Activated B cell treated with CpG ODN at 0.5 μM for 24 hours (primary cell): ENCODE results near the gene FNBP1. TPM values are rescaled to one million over a fixed set of nuclear protein-coding genes. Genes with fewer than 3 reads are reported as not detected.

Experiments used
- ATAC-seq: fragments of 200-7000 bp; cut with Tn5 transposase; one replicate; pipeline ENCODE4 v1.10.0; 2021; ENCODE audit warnings: low read depth, mild to moderate bottlenecking, moderate library complexity
- CTCF ChIA-PET: fragments of 350-600 bp; sonication (Branson Sonifier 250); formaldehyde crosslinking; loops from one replicate; lab custom pipeline; 2021; ENCODE audit warnings: antibody characterized with exemption; lab: Charles Lee
- POLR2A ChIA-PET: fragments of 350-600 bp; sonication (Branson Sonifier 250); formaldehyde crosslinking; loops from one replicate; lab custom pipeline; 2021; ENCODE audit warnings: antibody characterized with exemption; lab: Charles Lee
- DNase-seq: peaks from one replicate; pipeline ENCODE4 v3.0.0; 2022
- H3K27ac Mint-ChIP-seq: one replicate; pipeline ENCODE4 v1.8.0; 2020; ENCODE audit warnings: mixed read lengths
- H3K27me3 Mint-ChIP-seq: one replicate; pipeline ENCODE4 v1.8.0; 2021; ENCODE audit warnings: mixed read lengths
- H3K36me3 Mint-ChIP-seq: one replicate; pipeline ENCODE4 v1.8.0; 2021; ENCODE audit warnings: low read depth, mixed read lengths
- H3K4me1 Mint-ChIP-seq: one replicate; pipeline ENCODE4 v1.8.0; 2021; ENCODE audit warnings: mixed read lengths
- H3K4me3 Mint-ChIP-seq: one replicate; pipeline ENCODE4 v1.8.0; 2020; ENCODE audit warnings: mild to moderate bottlenecking, mixed read lengths
- H3K9me3 Mint-ChIP-seq: one replicate; pipeline ENCODE4 v1.8.0; 2020; ENCODE audit warnings: mixed read lengths
- CTCF ChIP-seq: fragments of 200-600 bp; IDR thresholded peaks from one replicate; pipeline ENCODE4 v1.8.0; 2022; ENCODE audit warnings: antibody characterized with exemption, mild to moderate bottlenecking
- intact Hi-C: fragments of 100-400 bp; cut with micrococcal nuclease; formaldehyde crosslinking; loops from one replicate; pipeline ENCODE4 v1.15.1; 2024
- total RNA-seq: library from RNA; stranded (reverse); gene quantifications from 2 replicates; pipeline ENCODE4 v1.2.3, GENCODE V29; 2022

The FNBP1 gene
- total RNA-seq, 1 donor from 2014 or later: 501 TPM

- Mint-ChIP-seq H3K27ac (no peak overlapping the region), H3K4me1 (peaks cover 2% of the 10 kb centered on the region), H3K36me3 (peaks cover 68% of the 10 kb centered on the region), H3K9me3 (no peaks in the 10 kb centered on the region), H3K4me3 (no peak overlapping the region), H3K27me3 (no peaks in the 10 kb centered on the region)
- ChIA-PET POLR2A (no interaction called here), CTCF (no interaction called here)
- no peak for TF ChIP-seq CTCF
- ATAC-seq (no peak), DNase-seq (no peak)
- intact Hi-C loops: no loop called here
These were observed 184.6 kb downstream of the FNBP1 start for GRCh38 chr9:129858167-129858962.

- Mint-ChIP-seq H3K9me3 (no peaks in the 10 kb centered on the region), H3K4me1 (no peaks in the 10 kb centered on the region), H3K27ac (no peak overlapping the region), H3K4me3 (no peak overlapping the region), H3K36me3 (peaks cover 74% of the 10 kb centered on the region), H3K27me3 (no peaks in the 10 kb centered on the region)
- ChIA-PET CTCF (no interaction called here), POLR2A (no interaction called here)
- intact Hi-C loops: no loop called here
- no peak for TF ChIP-seq CTCF
- DNase-seq: no peak
- ATAC-seq: no peak
These were observed 185.8 kb downstream of the FNBP1 start for GRCh38 chr9:129857207-129857606.

GRCh38 chr9:129854588-129855110, 188.3 kb downstream of the FNBP1 start:
- ChIA-PET POLR2A (no interaction called here), CTCF (no interaction called here)
- Mint-ChIP-seq H3K4me3 (no peak overlapping the region), H3K4me1 (no peaks in the 10 kb centered on the region), H3K27ac (no peak overlapping the region), H3K27me3 (no peaks in the 10 kb centered on the region), H3K36me3 (peaks cover 81% of the 10 kb centered on the region), H3K9me3 (no peaks in the 10 kb centered on the region)
- intact Hi-C loops: no loop called here
- DNase-seq (no peak), ATAC-seq (no peak)
- TF ChIP-seq CTCF: no peak

DNA sequence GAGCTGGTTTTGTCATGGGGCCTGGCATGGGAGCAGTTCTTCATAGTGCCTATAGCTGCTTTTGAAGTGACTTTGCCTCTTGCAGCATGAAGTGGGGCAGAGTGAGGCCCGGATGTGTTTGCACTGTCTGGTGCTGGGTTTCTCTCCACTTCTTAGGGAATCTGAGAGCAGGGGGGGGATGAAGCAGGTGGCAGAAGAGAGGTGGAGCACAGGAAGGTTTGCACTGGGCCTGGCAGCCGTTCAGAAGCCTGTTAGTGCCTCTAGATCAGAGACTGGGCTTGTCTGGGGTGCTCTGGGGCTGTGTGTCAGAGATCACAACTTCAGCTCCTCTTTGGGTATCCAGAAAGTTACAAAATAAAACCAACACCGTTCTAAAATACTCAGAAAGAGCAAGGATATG, 189.4 kb downstream of the FNBP1 start:
- no peak for ATAC-seq
- ChIA-PET POLR2A (no interaction called here), CTCF (no interaction called here)
- intact Hi-C loops: no loop called here
- no peak overlapping the region for H3K4me3 Mint-ChIP-seq
- no peak for DNase-seq
- no peaks in the 10 kb centered on the region for H3K4me1 Mint-ChIP-seq
- H3K27me3 Mint-ChIP-seq: no peaks in the 10 kb centered on the region
- no peak overlapping the region for H3K27ac Mint-ChIP-seq
- no peaks in the 10 kb centered on the region for H3K9me3 Mint-ChIP-seq
- peaks cover 80% of the 10 kb centered on the region for H3K36me3 Mint-ChIP-seq
- no peak for TF ChIP-seq CTCF

GRCh38 chr9:129852579-129852978, 190.4 kb downstream of the FNBP1 start:
- Mint-ChIP-seq H3K4me1 (no peaks in the 10 kb centered on the region), H3K4me3 (no peak overlapping the region), H3K27me3 (no peaks in the 10 kb centered on the region), H3K27ac (no peak overlapping the region), H3K36me3 (peaks cover 72% of the 10 kb centered on the region), H3K9me3 (no peaks in the 10 kb centered on the region)
- no peak for TF ChIP-seq CTCF
- DNase-seq (no peak), ATAC-seq (no peak)
- POLR2A ChIA-PET: no interaction called here
- intact Hi-C loops: no loop called here
- CTCF ChIA-PET: no interaction called here
